HG02642 (cell line): Measurements from ENCODE around the gene DNAJC28.

ENCODE experiments used
- ATAC-seq: cut with Tn5 transposase; IDR thresholded peaks from one replicate; pipeline ENCODE4 v1.9.1; 2021; ENCODE audit warnings: mild to moderate bottlenecking; ENCODE audit not compliant: unreplicated experiment, poor library complexity

DNAJC28 gene

GRCh38 chr21:33441489-33442477 is 49.7 kb downstream of the DNAJC28 start:
- peak; percentile 77 for ATAC-seq
